Activated T-cell treated with anti-CD3 and anti-CD28 coated beads, Interleukin-2, amount 50 U/mL, for 4 hours (primary cell): ENCODE measurements around the gene PARVB. TPM values are rescaled to one million over a fixed set of nuclear protein-coding genes. Genes with fewer than 3 reads are reported as not detected.

Source experiments
- ATAC-seq, 2 donors: fragments of 200-7000 bp; cut with Tn5 transposase; one replicate each; pipeline ENCODE4 v1.10.0; 2021
- DNase-seq: peaks from one replicate; pipeline ENCODE4 v3.0.0-alpha.2; 2020
- H3K27me3 Mint-ChIP-seq: one replicate; pipeline ENCODE4 v1.8.0; 2021; ENCODE audit warnings: low read depth, mixed read lengths
- H3K36me3 Mint-ChIP-seq: one replicate; pipeline ENCODE4 v1.8.0; 2022; ENCODE audit warnings: mixed read lengths; ENCODE audit not compliant: insufficient read depth
- H3K4me1 Mint-ChIP-seq: one replicate; pipeline ENCODE4 v1.8.0; 2021; ENCODE audit warnings: low read depth, mixed read lengths
- H3K4me3 Mint-ChIP-seq: one replicate; pipeline ENCODE4 v1.8.0; 2021; ENCODE audit warnings: mild to moderate bottlenecking, moderate library complexity, mixed read lengths
- H3K9me3 Mint-ChIP-seq: one replicate; pipeline ENCODE4 v1.8.0; 2021; ENCODE audit warnings: mixed read lengths
- total RNA-seq, 3 donors: library from RNA; stranded (reverse); gene quantifications; one replicate each; pipeline ENCODE4 v1.2.1, GENCODE V29; 2021

Gene PARVB
- total RNA-seq, 3 donors from 2014 or later = 15.1 to 21.5 (median 19.6) TPM

DNA sequence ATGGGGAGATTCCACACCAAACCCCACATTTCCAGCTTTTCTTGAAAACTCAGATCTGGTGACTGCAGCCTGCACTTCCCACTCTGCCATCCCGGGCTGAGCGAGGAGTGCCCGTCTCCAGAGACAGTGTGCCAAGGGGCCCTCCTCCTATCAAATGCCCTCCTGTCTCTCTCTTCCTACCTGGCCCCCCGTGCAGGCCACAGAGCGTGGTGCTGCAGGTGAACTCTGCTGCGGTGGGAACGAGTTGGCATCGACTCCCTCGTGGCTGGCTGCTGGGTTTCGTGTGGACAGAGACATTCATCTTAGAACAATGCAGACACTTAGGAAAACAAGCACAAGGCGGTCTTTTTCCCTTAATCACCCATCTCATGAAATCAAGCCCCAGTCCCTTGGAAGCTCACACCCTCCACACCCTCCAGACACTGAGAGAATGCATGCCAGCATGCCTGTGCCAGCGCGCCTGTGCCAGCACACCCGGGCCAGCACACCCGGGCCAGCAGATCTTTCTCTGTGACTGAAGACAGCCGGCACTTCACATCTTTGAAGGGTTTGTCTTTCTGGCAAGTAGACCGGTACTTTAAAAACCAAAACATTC lies 65.0 kb downstream of the PARVB start:
- ATAC-seq (no peak), DNase-seq (no peak)
- Mint-ChIP-seq H3K36me3 (no peaks in the 10 kb centered on the region), H3K27me3 (no peaks in the 10 kb centered on the region), H3K4me3 (no peak overlapping the region), H3K9me3 (no peaks in the 10 kb centered on the region), H3K4me1 (peaks cover 10% of the 10 kb centered on the region)

DNA sequence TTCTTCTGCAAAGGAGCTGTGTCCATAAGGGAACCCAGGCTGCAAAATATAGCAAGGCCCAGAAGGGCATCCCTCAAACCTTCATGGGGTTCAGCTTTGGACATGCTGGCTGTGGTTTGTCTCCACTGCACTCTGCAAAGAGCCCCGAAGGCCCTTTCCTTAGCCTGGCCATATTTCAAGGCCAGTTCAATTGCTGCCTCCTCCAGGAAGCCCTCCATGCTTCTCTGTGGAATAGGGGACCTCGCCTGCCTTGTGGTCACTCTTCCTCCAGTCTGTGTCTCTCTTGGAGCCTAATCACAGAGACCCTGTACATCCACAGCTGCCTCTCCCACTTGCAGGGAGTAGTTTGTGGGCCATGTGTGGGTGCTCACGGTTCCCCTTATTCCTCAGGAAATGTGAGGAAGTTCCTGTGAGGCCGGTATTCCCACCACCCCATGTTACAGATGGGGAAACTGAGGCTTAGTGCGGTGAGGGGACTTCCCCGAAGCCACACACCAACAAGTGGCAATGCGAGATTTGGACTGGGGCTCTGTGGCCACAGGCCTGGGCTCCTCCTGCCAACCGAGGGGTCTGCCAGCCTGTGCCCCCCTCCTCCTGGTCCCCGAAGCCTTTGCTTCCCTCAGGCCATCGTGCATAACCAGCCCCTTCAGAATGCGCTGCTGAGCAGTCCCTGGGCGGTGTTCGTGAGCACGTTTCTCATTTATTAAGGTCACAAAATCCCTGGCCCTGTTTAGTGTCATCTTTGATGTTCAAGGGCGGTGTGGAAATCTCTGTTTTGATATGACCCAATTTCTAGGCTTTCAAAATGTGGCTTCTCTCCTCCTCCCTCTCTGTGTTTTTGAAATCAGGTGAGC lies 65.8 kb downstream of the PARVB start:
- Mint-ChIP-seq H3K9me3 (no peaks in the 10 kb centered on the region), H3K27me3 (no peaks in the 10 kb centered on the region), H3K36me3 (no peaks in the 10 kb centered on the region)

DNA sequence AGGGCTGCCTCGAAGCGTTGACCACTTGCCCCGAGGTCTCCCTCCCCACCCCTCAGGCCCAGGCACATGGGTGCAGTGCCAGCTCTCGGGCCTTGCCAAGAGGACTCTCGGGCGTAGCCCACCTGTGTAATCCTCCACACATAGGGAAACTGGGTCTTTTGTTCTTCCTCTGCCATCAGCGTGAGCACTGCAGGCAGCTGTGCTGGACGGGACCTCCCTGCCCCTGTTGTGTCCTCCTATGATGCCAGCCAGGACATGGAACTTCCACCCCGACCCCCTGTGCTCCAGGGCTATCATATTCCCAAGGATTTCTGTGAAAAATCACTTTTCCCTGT lies 66.4 kb downstream of the PARVB start:
- Mint-ChIP-seq H3K9me3 (no peaks in the 10 kb centered on the region), H3K27me3 (no peaks in the 10 kb centered on the region)

More for the DNA sequence above, 65.8 kb downstream of the PARVB start:
- ATAC-seq = no peak
- Mint-ChIP-seq H3K4me3 (no peak overlapping the region), H3K4me1 (peaks cover 10% of the 10 kb centered on the region)
- DNase-seq = no peak

DNA sequence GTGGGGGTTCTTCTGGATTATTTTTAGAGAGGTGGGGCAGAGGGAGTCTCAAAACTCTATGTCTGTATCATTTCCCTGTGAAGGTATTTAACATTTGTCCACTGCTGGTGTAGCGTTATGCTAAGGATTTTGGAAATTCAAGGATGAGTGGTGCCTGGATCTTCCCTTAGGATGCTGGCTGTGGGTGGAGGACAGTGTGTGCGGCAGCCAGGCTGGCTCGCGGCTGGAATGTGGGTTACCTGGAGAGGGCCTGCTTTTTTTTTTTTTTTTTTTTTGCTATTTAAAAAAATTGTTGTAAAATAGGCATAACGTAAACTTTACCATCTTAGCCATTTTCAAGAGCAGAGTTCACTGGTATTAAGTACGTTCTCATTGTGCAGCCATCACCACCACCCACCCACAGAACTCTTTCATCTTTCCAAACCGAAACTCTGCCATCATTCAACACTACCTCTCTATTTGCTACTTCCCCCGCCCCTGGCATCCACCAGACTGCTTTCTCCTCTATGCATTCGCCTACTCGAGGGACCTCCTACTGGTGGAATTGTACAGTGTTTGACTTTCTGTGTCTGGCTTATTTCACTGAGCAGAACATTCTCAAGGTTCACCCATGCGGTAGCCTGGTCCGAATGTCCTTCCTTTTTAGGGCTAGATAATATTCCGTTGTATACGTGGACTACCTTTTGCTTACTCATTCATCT lies 67.1 kb downstream of the PARVB start:
- H3K4me3 Mint-ChIP-seq = no peak overlapping the region
- DNase-seq (no peak), ATAC-seq (peak; percentile 77 to 84)
- H3K4me1 Mint-ChIP-seq = peaks cover 10% of the 10 kb centered on the region
- no peaks in the 10 kb centered on the region for H3K36me3 Mint-ChIP-seq
- no peaks in the 10 kb centered on the region for H3K9me3 Mint-ChIP-seq
- no peaks in the 10 kb centered on the region for H3K27me3 Mint-ChIP-seq

More for the DNA sequence above, 66.4 kb downstream of the PARVB start:
- ATAC-seq (no peak), DNase-seq (no peak)
- H3K4me1 Mint-ChIP-seq = peaks cover 10% of the 10 kb centered on the region
- no peaks in the 10 kb centered on the region for H3K36me3 Mint-ChIP-seq
- H3K4me3 Mint-ChIP-seq = no peak overlapping the region

DNA sequence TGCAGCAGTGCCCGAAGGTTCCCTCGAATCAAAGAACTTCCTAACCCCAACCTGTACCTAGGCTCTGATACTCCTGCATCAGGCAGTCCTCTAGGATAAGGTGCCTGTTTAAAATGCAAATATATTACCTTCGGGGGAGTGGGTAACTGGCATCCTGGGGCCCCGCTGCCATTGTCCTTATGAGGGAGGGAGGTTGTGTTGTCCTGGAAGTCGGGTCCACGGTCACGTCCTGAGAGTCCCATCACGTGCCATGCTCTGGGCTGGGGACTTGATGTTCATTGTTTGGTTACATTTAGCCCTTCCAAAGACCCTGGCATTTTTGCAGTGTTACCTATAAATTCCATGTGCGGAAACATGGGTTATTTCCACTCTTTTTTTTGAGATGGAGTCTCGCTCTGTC lies 67.6 kb downstream of the PARVB start:
- no peak for ATAC-seq
- no peaks in the 10 kb centered on the region for H3K36me3 Mint-ChIP-seq
- DNase-seq = no peak
- H3K9me3 Mint-ChIP-seq = no peaks in the 10 kb centered on the region
- no peak overlapping the region for H3K4me3 Mint-ChIP-seq
- no peaks in the 10 kb centered on the region for H3K27me3 Mint-ChIP-seq
- H3K4me1 Mint-ChIP-seq = peaks cover 10% of the 10 kb centered on the region

DNA sequence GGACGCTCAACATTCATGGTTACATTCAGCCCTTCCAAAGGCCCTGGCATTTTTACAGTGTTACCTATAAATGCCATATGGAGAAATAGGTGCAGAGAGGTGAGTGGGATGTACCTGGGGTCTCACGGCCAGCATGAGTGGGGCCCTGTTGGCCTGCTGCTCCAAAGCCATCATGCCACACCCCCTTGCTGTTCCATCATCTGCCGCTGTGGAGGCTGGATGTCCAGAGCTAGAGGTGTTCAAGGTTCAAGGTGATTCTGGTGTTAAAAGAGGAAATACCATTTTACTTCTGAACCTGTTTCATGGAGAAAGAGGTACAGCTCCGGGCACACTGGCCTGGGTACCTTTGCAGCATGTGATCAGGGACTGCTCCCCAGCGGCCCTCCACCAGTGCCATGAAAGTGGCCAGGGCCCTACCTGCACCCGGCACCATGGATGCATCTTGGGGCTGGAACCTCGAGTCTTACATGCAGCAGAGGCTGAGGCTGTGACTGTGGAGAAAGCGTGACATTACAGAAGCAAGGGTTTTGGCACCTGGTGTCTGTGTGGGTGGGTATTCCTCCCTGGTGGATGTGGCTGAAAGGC lies 68.6 kb downstream of the PARVB start:
- no peaks in the 10 kb centered on the region for H3K9me3 Mint-ChIP-seq
- no peaks in the 10 kb centered on the region for H3K36me3 Mint-ChIP-seq
- peaks cover 10% of the 10 kb centered on the region for H3K4me1 Mint-ChIP-seq
- H3K4me3 Mint-ChIP-seq = no peak overlapping the region
- no peak for DNase-seq
- H3K27me3 Mint-ChIP-seq = no peaks in the 10 kb centered on the region
- ATAC-seq = no peak

DNA sequence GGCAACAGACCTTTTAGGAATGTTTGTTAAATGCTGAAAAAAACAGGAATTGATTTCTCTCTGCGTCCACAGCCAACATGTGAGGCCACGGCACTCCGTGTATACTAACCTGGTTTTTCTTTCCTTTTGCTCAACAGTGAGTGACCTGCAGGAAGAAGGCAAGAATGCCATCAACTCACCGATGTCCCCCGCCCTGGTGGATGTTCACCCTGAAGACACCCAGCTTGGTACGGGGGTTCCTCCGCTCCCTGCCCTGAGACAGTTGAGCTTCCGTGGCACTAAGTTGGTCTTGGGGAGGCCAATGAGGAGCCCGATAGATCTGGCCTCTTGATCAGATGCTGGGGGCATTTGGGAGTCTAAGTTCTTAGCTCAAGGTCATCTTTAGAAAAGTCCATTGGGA lies 69.7 kb downstream of the PARVB start:
- H3K4me1 Mint-ChIP-seq = peaks cover 10% of the 10 kb centered on the region
- H3K36me3 Mint-ChIP-seq = no peaks in the 10 kb centered on the region
- H3K27me3 Mint-ChIP-seq = no peaks in the 10 kb centered on the region
- no peak overlapping the region for H3K4me3 Mint-ChIP-seq
- DNase-seq (no peak), ATAC-seq (no peak)
- no peaks in the 10 kb centered on the region for H3K9me3 Mint-ChIP-seq

DNA sequence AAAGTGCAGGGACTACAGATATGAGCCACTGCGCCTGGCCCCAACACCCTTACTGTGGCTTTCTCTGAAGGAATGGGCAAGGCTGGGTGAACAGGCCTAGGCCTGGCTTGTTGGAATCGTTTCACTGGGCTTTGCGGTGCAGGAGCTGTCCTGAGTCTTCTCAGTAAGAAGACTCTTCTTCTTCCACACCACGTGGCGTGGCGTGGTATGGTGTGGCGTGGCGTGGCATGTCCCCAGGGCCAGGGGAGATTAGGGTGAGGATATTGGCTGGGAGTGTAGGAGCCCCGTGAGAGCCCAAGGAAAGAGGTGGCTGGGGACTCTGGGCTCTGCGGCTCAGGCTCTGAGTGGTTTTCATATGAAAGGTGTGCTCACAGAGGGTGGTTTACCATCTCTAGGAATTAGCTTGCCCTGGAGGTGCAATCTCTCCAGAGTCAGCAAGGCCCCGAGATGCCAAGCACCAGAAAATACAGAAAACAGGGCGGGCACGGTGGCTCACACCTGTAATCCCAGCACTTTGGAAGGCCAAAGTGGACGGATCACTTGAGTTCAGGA lies 70.7 kb downstream of the PARVB start:
- no peak for ATAC-seq
- Mint-ChIP-seq H3K4me1 (peaks cover 10% of the 10 kb centered on the region), H3K27me3 (no peaks in the 10 kb centered on the region), H3K4me3 (no peak overlapping the region), H3K9me3 (no peaks in the 10 kb centered on the region), H3K36me3 (no peaks in the 10 kb centered on the region)
- DNase-seq = no peak

DNA sequence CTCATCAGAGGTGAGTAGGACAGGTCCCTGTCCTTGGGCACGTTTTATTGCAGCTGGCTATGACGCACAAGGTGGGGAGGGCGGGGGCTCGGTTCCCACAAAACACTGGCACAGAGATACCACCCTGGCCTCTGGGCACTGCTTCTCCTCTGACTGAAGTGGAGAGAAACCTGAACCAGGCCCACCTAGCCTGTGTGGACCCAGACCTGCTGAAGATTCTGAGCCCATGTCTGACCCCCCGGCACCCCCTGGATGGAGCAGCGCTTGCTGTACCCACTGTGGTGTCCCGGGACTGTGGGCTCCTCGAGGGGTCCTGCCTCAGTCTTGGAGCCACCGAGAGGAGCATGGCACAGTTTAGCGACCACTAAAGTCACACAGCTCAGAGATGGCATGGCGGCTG lies 72.6 kb downstream of the PARVB start:
- H3K4me1 Mint-ChIP-seq = no peaks in the 10 kb centered on the region
- H3K36me3 Mint-ChIP-seq = no peaks in the 10 kb centered on the region
- H3K4me3 Mint-ChIP-seq = no peak overlapping the region
- H3K9me3 Mint-ChIP-seq = no peaks in the 10 kb centered on the region
- H3K27me3 Mint-ChIP-seq = no peaks in the 10 kb centered on the region
- no peak for DNase-seq
- ATAC-seq = no peak

DNA sequence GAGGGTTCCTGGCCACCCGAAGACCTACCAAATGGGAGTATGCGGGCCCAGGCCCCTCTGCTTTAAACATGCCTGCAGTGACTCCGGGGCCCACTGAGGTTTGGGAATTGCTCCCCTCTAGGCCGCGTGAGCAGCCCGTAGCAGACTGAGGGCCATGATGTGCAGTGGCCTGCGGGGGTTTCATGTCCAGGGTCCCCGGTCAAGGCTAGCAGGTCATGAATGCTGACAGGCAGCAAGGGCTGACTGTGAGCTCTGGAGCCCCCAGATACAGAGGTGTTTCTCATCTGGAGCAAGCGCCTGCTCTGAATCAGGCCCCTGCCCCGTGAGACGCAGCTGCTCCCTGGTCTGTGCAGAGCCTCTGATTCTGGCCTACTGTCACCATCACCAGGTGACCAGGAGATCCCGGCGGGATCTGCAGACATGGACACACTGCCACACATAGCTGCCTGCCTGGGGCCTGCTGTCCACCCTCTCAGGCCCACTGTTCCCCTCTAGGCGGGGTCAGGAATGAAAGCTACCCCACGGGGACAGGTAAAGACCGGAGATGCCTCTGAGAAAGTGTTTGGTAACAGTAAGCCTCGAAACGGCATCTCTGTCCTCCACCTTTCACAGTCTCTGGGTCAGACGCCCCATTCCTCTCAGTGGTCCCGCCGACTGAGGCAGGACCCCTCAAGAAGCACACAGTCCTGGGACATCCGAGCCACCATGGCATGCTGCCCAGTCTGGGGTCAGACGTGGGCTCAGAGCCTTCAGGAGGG lies 73.3 kb downstream of the PARVB start:
- DNase-seq = no peak
- no peak overlapping the region for H3K4me3 Mint-ChIP-seq
- ATAC-seq = no peak
- H3K36me3 Mint-ChIP-seq = no peaks in the 10 kb centered on the region
- no peaks in the 10 kb centered on the region for H3K4me1 Mint-ChIP-seq
- no peaks in the 10 kb centered on the region for H3K9me3 Mint-ChIP-seq
- no peaks in the 10 kb centered on the region for H3K27me3 Mint-ChIP-seq

DNA sequence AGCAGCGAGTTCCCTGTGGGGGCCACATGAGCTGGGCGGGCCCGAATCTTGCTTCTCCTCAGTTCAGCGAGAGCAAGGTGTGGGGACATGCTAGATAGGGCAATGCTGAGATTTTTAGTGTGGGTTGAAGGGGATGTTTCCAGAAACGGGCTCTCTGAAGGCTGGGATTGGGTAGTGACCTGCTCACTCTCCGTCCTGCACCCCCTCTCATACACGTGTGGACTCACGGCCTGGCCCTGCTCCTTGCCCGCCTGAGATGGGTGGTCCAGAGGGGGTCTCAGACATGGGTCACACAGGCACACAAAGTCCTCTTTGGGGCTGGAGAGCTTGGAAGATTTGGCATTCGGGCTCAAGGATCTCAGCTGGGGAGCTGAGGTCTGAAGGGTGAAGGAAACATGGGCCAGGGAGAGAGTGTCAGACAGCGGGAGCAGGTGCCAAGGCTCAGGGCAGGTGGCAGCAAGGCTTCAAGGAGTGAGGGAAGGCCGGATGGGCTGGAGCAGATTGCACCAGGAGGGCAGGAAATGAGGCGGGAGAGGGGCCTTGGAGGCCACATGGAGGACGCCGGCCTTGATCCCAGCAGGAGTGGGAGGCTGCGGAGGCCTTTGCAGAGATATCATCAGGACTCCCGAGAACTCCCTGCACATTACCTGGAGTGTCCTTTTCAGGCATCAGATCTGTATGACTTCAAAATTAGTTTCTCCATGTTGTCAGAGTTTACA lies 74.1 kb downstream of the PARVB start:
- no peak for ATAC-seq
- Mint-ChIP-seq H3K4me3 (no peak overlapping the region), H3K27me3 (no peaks in the 10 kb centered on the region), H3K36me3 (no peaks in the 10 kb centered on the region), H3K4me1 (no peaks in the 10 kb centered on the region), H3K9me3 (no peaks in the 10 kb centered on the region)
- DNase-seq = no peak

DNA sequence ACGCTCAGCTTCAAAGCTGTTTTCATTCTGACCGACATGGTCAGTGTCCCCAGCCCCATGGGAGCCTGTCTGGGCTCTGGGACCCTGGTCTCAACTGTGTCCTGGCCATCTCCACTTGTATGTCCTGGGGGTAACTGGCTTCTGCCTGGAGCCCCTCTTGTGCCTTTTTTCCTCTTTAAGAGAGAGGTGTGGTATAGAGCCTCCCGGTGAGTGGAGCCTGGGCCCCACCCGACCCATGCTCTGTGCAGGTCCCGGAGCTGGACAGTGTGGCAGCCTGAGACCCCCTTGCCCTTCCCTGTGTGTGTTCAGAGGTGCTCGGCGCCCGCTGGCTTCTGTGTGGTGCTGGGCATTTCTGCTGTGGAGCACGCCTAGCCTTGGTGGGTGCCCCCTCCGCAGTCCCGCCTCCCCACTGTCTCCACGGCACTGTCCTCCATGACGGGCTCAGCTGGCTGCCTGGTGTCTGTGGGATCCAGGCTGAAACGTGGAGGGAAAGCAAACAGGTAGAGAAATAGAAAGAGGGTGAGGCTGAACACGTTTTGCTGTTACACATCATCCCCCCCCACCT lies 74.9 kb downstream of the PARVB start:
- no peaks in the 10 kb centered on the region for H3K36me3 Mint-ChIP-seq
- no peaks in the 10 kb centered on the region for H3K27me3 Mint-ChIP-seq
- no peak overlapping the region for H3K4me3 Mint-ChIP-seq
- H3K4me1 Mint-ChIP-seq = no peaks in the 10 kb centered on the region
- DNase-seq (no peak), ATAC-seq (no peak)
- H3K9me3 Mint-ChIP-seq = no peaks in the 10 kb centered on the region

DNA sequence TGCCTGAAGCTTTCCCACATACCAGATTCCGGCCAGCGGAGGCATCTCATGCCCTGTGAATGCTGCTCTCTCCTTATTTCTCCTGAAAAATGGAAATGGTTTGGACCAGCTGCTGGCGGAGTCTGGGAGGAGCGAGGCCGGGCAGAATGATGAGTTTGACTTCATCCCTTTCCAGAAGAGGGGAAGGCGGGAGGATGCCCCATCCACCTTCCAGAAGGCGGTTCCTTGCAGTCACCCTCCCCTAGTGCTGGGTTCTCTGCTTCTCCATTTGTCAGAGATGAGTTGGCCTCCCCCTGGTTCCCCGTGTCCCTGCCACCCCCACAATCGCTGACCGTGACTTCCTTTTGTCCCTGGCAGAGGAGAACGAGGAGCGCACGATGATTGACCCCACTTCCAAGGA lies 75.6 kb downstream of the PARVB start:
- Mint-ChIP-seq H3K4me3 (no peak overlapping the region), H3K4me1 (no peaks in the 10 kb centered on the region), H3K36me3 (no peaks in the 10 kb centered on the region), H3K27me3 (no peaks in the 10 kb centered on the region), H3K9me3 (no peaks in the 10 kb centered on the region)
- ATAC-seq = no peak
- no peak for DNase-seq
